HepG2 (cell line): ENCODE measurements around the gene PAK6.

Experiments used
- CBX5 ChIP-seq: sonication (generic); formaldehyde crosslinking; IDR thresholded peaks from 2 replicates; pipeline ENCODE4 v1.4.0; 2020; ENCODE audit warnings: missing genetic modification reagents, borderline replicate concordance
- EZH2 ChIP-seq: conservative IDR thresholded peaks from 2 replicates; pipeline ENCODE4 v1.6.1; 2012; ENCODE audit warnings: mild to moderate bottlenecking, low read depth, low read length, moderate library complexity
- KLF13 ChIP-seq: sonication (generic); formaldehyde crosslinking; IDR thresholded peaks from 2 replicates; pipeline ENCODE4 v1.4.0; 2020; ENCODE audit warnings: mild to moderate bottlenecking, missing genetic modification reagents
- MXI1 ChIP-seq: IDR thresholded peaks from 3 replicates; pipeline ENCODE4 v1.6.1; 2012; ENCODE audit warnings: low read depth, low read length, inconsistent platforms, borderline replicate concordance
- PHF8 ChIP-seq: sonication (generic); formaldehyde crosslinking; IDR thresholded peaks from 2 replicates; pipeline ENCODE4 v1.5.0; 2020; ENCODE audit warnings: missing genetic modification reagents
- PITX1 ChIP-seq: sonication (generic); formaldehyde crosslinking; IDR thresholded peaks from 2 replicates; pipeline ENCODE4 v1.5.1; 2020; ENCODE audit warnings: mild to moderate bottlenecking, missing genetic modification reagents
- POLR2AphosphoS5 ChIP-seq: IDR thresholded peaks from 2 replicates; pipeline ENCODE4 v1.6.1; 2012; ENCODE audit warnings: low read depth, low read length
- POLR2G ChIP-seq: fragments of 200-400 bp; formaldehyde crosslinking; IDR thresholded peaks from 2 replicates; pipeline ENCODE4 v1.6.1; 2018; ENCODE audit warnings: mild to moderate bottlenecking, low read depth, low read length, moderate library complexity
- ZFP36L2 ChIP-seq: sonication (generic); formaldehyde crosslinking; IDR thresholded peaks from 2 replicates; pipeline ENCODE4 v1.4.0; 2020; ENCODE audit warnings: missing genetic modification reagents
- ZNF232 ChIP-seq: sonication (generic); formaldehyde crosslinking; IDR thresholded peaks from 2 replicates; pipeline ENCODE4 v1.4.0; 2020; ENCODE audit warnings: missing genetic modification reagents, borderline replicate concordance
- ZSCAN20 ChIP-seq: sonication (generic); formaldehyde crosslinking; IDR thresholded peaks from 2 replicates; pipeline ENCODE4 v1.4.0; 2020; ENCODE audit warnings: missing genetic modification reagents, mild to moderate bottlenecking, borderline replicate concordance
- TF ChIP-seq, protein P1 (sequence below): sonication (generic); formaldehyde crosslinking; IDR thresholded peaks from 2 replicates; pipeline ENCODE4 v1.5.0; 2020; ENCODE audit warnings: mild to moderate bottlenecking, missing genetic modification reagents, moderate library complexity

DNA sequence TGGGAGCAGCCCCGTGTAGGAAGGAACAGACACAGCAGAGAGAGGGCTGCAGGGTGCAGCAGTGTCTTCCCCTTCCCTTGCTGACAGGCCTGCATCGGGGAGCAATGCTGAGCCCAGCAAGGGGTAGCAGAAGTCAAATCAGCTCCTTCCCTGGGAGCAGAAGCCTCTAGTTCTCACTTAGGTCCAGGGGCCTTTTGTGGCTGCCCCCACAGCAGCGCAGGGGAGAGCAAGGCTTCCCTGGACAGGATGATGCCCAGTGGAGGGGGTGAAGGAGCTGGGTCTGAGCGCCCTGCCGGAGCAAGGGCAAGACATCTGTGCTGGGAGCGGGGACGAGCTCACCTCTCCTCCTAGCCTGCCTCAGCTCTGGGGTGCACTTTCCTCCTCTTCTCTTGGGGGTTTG is 68.0 kb downstream of the PAK6 start:
- TF ChIP-seq PITX1 (CRISPR knock-in tag) (no peak), POLR2G (no peak), KLF13 (CRISPR knock-in tag) (no peak), ZSCAN20 (no peak), EZH2 (no peak), CBX5 (CRISPR knock-in tag) (no peak), ZNF232 (CRISPR knock-in tag) (no peak), ZFP36L2 (CRISPR knock-in tag) (no peak), MXI1 (no peak), PHF8 (CRISPR knock-in tag) (no peak), POLR2AphosphoS5 (no peak)
- TF ChIP-seq, protein P1, sequence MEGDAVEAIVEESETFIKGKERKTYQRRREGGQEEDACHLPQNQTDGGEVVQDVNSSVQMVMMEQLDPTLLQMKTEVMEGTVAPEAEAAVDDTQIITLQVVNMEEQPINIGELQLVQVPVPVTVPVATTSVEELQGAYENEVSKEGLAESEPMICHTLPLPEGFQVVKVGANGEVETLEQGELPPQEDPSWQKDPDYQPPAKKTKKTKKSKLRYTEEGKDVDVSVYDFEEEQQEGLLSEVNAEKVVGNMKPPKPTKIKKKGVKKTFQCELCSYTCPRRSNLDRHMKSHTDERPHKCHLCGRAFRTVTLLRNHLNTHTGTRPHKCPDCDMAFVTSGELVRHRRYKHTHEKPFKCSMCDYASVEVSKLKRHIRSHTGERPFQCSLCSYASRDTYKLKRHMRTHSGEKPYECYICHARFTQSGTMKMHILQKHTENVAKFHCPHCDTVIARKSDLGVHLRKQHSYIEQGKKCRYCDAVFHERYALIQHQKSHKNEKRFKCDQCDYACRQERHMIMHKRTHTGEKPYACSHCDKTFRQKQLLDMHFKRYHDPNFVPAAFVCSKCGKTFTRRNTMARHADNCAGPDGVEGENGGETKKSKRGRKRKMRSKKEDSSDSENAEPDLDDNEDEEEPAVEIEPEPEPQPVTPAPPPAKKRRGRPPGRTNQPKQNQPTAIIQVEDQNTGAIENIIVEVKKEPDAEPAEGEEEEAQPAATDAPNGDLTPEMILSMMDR (CRISPR knock-in tag) = no peak
